Fibroblast of the aortic adventitia (primary cell): ENCODE measurements around the gene TMEM123. TPM values are rescaled to one million over a fixed set of nuclear protein-coding genes. Genes with fewer than 3 reads are reported as not detected.

Experiments used
- DNase-seq: peaks from one replicate; pipeline ENCODE4 v3.0.0-alpha.2; 2010; ENCODE audit warnings: low read depth
- H3K4me3 ChIP-seq: 2 replicates; pipeline ENCODE4 v1.5.1; 2011; ENCODE audit warnings: low read depth, mild to moderate bottlenecking, control low read depth, low read length, moderate library complexity
- CTCF ChIP-seq: IDR thresholded peaks from 2 replicates; pipeline ENCODE4 v1.5.1; 2011; ENCODE audit warnings: mild to moderate bottlenecking, low read length, control low read depth, inconsistent platforms; ENCODE audit not compliant: insufficient read depth
- total RNA-seq: library from RNA; depleted of rRNA; stranded (reverse); fragments of >200 nt; gene quantifications from 2 replicates; pipeline ENCODE4 v1.2.3, GENCODE V29; 2012; ENCODE audit warnings: low replicate concordance

The TMEM123 gene
- total RNA-seq, 1 donor: 86.3 TPM

- TF ChIP-seq CTCF: no peak
- no peak for DNase-seq
- H3K4me3 ChIP-seq: no peak overlapping the region
These were observed 67.2 kb downstream of the TMEM123 start for GRCh38 chr11:102385085-102386007.

GRCh38 chr11:102384419-102385079 is 68.0 kb downstream of the TMEM123 start:
- H3K4me3 ChIP-seq: no peak overlapping the region
- no peak for DNase-seq
- no peak for TF ChIP-seq CTCF

- H3K4me3 ChIP-seq: no peak overlapping the region
- no peak for DNase-seq
- no peak for TF ChIP-seq CTCF
These were observed 68.7 kb downstream of the TMEM123 start for GRCh38 chr11:102383839-102384238.

- no peak for TF ChIP-seq CTCF
- no peak for DNase-seq
- H3K4me3 ChIP-seq: no peak overlapping the region
These were observed 70.2 kb downstream of the TMEM123 start for GRCh38 chr11:102382384-102382783.

GRCh38 chr11:102378818-102379217 is 73.7 kb downstream of the TMEM123 start:
- no peak for TF ChIP-seq CTCF
- no peak overlapping the region for H3K4me3 ChIP-seq
- DNase-seq: no peak

GRCh38 chr11:102377891-102378290 is 74.7 kb downstream of the TMEM123 start:
- no peak for TF ChIP-seq CTCF
- DNase-seq: no peak

More at GRCh38 chr11:102377891-102378290, 74.7 kb downstream of the TMEM123 start:
- H3K4me3 ChIP-seq: no peak overlapping the region
